ENCODE measurements around the gene ATP6AP1.

The ATP6AP1 gene

GRCh38 chrX:154429711-154430110 is 1.2 kb downstream of the ATP6AP1 start (continued):
- no peak for TF ChIP-seq ZNF23 (tag by site-specific recombination; IDR thresholded peaks at IDR 0.05; ENCODE audit: borderline replicate concordance)
- no peak for TF ChIP-seq ZSCAN18 (tag by site-specific recombination; IDR thresholded peaks at IDR 0.05)
- TF ChIP-seq ZXDB (tag by site-specific recombination; IDR thresholded peaks at IDR 0.05) = no peak
- no peak for TF ChIP-seq ZNF488 (tag by site-specific recombination; IDR thresholded peaks at IDR 0.05)
- no peak for TF ChIP-seq GLI2 (tag by site-specific recombination; IDR thresholded peaks at IDR 0.05; ENCODE audit: borderline replicate concordance, low read depth)
- no peak for TF ChIP-seq ZNF621 (tag by site-specific recombination; IDR thresholded peaks at IDR 0.05)

- ChIA-PET CTCF (interaction anchor here (0.6 kb wide), 1 partner anchor 15 kb away, joined by 4 read pairs; no protein-coding TSS in a partner anchor), POLR2A (no interaction called here)
- H3K36me3 ChIP-seq (ENCODE audit: control insufficient read depth in 2 of 2, insufficient read depth in 1 of 2, low read length in 2 of 2) = peaks cover 0 to 46% of the 10 kb centered on the region in 2 experiments; a peak in 1 of 3 replicates
- no peak overlapping the region for H3K27ac ChIP-seq (ENCODE audit: extremely low read depth, low read depth, low read length)
- H3K4me1 ChIP-seq (ENCODE audit: control insufficient read depth, insufficient read depth, low read length) = no peaks in the 10 kb centered on the region
- no peak overlapping the region for H3K4me3 ChIP-seq (ENCODE audit: low read depth, low read length)
- TF ChIP-seq KLF8 (tag by site-specific recombination; IDR thresholded peaks at IDR 0.05) = no peak
- TF ChIP-seq ZNF341 (tag by site-specific recombination; IDR thresholded peaks at IDR 0.05; ENCODE audit: low read depth) = peak; percentile 38
- no peak for TF ChIP-seq ZNF248 (tag by site-specific recombination; IDR thresholded peaks at IDR 0.05)
- no peak for TF ChIP-seq ZNF23 (tag by site-specific recombination; IDR thresholded peaks at IDR 0.05; ENCODE audit: borderline replicate concordance)
- TF ChIP-seq ZNF2 (tag by site-specific recombination; IDR thresholded peaks at IDR 0.05) = no peak
- no peak for TF ChIP-seq ZNF777 (tag by site-specific recombination; IDR thresholded peaks at IDR 0.05; ENCODE audit: borderline replicate concordance)
- no peak for TF ChIP-seq ZNF324 (tag by site-specific recombination; IDR thresholded peaks at IDR 0.05)
- TF ChIP-seq ZNF639 (tag by site-specific recombination; IDR thresholded peaks at IDR 0.05) = no peak
- no peak for TF ChIP-seq REST (tag by site-specific recombination; IDR thresholded peaks at IDR 0.05)
- H3K9me3 ChIP-seq (ENCODE audit: control insufficient read depth, insufficient read depth, low read depth, low read length) = no peaks in the 10 kb centered on the region
These were observed 2.0 kb downstream of the ATP6AP1 start for GRCh38 chrX:154430479-154430878.

- H3K27ac ChIP-seq (ENCODE audit: extremely low read depth, low read depth, low read length) = no peak overlapping the region
- H3K9me3 ChIP-seq (ENCODE audit: control insufficient read depth, insufficient read depth, low read depth, low read length) = no peaks in the 10 kb centered on the region
- TF ChIP-seq TRIM28 (IDR thresholded peaks at IDR 0.05; ENCODE audit: borderline replicate concordance, low read length) (no peak), ZNF211 (tag by site-specific recombination; IDR thresholded peaks at IDR 0.05; ENCODE audit: low read depth) (no peak), ZSCAN18 (tag by site-specific recombination; IDR thresholded peaks at IDR 0.05) (no peak), ZNF677 (tag by site-specific recombination; IDR thresholded peaks at IDR 0.05) (no peak), ZNF155 (tag by site-specific recombination; IDR thresholded peaks at IDR 0.05) (no peak), ZEB2 (tag by site-specific recombination; IDR thresholded peaks at IDR 0.05) (no peak)
- POLR2A ChIA-PET = interaction anchor here (0.6 to 1.1 kb wide), 3 partner anchors 10 to 22 kb away, joined by 3 read pairs; partner anchors contain the start of gene DNASE1L1
- H3K4me3 ChIP-seq (ENCODE audit: low read depth, low read length) = no peak overlapping the region
- peaks cover 0 to 50% of the 10 kb centered on the region in 2 experiments; a peak in 1 of 3 replicates for H3K36me3 ChIP-seq (ENCODE audit: control insufficient read depth in 2 of 2, insufficient read depth in 1 of 2, low read length in 2 of 2)
- CTCF ChIA-PET = no interaction called here
- no peaks in the 10 kb centered on the region for H3K4me1 ChIP-seq (ENCODE audit: control insufficient read depth, insufficient read depth, low read length)
These were observed 2.4 kb downstream of the ATP6AP1 start for GRCh38 chrX:154430916-154431315.
